ENCODE measurements around the gene NBPF6. TPM values are rescaled to one million over a fixed set of nuclear protein-coding genes. Genes with fewer than 3 reads are reported as not detected.
"Not testable (repeated sequence)": the region's sequence is repeated elsewhere in the genome, so short reads cannot be mapped to it uniquely, and the experiment has no call there.

The NBPF6 gene
- total and polyA plus RNA-seq, 10 of the 15 experiments (the other 5 are each of a cell fraction or from before 2014, with no cell fraction given) = not detected

GRCh38 chr1:108513044-108513415, 62.9 kb downstream of the NBPF6 start (continued):
- TF ChIP-seq BCL3 (IDR thresholded peaks at IDR 0.05; ENCODE audit: borderline replicate concordance, insufficient read depth, low read depth, low read length, poor library complexity, severe bottlenecking) = no peak
- TF ChIP-seq, protein P1, sequence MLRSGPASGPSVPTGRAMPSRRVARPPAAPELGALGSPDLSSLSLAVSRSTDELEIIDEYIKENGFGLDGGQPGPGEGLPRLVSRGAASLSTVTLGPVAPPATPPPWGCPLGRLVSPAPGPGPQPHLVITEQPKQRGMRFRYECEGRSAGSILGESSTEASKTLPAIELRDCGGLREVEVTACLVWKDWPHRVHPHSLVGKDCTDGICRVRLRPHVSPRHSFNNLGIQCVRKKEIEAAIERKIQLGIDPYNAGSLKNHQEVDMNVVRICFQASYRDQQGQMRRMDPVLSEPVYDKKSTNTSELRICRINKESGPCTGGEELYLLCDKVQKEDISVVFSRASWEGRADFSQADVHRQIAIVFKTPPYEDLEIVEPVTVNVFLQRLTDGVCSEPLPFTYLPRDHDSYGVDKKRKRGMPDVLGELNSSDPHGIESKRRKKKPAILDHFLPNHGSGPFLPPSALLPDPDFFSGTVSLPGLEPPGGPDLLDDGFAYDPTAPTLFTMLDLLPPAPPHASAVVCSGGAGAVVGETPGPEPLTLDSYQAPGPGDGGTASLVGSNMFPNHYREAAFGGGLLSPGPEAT (IDR thresholded peaks at IDR 0.05; ENCODE audit: low read depth) = no peak

GRCh38 chr1:108513914-108514313, 63.8 kb downstream of the NBPF6 start:
- in situ Hi-C loops (cut with MboI) (loop anchor here (5.0 to 25.0 kb wide), 2 partner anchors 48 to 727 kb away; partner anchors contain the start of gene EEIG2), intact Hi-C loops (cut with micrococcal nuclease; ENCODE audit: unreplicated experiment) (loop anchor here (5.0 kb wide), 3 partner anchors 178 to 383 kb away; partner anchors contain the start of gene PRPF38B)
- CTCF ChIA-PET = interaction anchor here (3.0 to 13.5 kb wide), 2 partner anchors 48 to 130 kb away, joined by 15 to 258 read pairs; partner anchors contain the start of gene EEIG2
- not testable (repeated sequence) for H3K27ac ChIP-seq (ENCODE audit: control insufficient read depth, insufficient read depth); H3K9me3 ChIP-seq (replicated peaks; ENCODE audit: control insufficient read depth, insufficient read depth, low read length); H3K4me2 ChIP-seq (ENCODE audit: control insufficient read depth, insufficient read depth); FAIRE-seq; H4K20me1 ChIP-seq (ENCODE audit: control insufficient read depth, insufficient read depth); ATAC-seq; H3K4me1 ChIP-seq (ENCODE audit: control insufficient read depth, insufficient read depth, low read length); DNase-seq (ENCODE audit: low read depth, low spot score); H3K79me2 ChIP-seq (ENCODE audit: control insufficient read depth, insufficient read depth, low read length); BruUV-seq (replicated peaks); H3K36me3 ChIP-seq (ENCODE audit: control insufficient read depth in 2 of 2, insufficient read depth in 2 of 2, low read length in 1 of 2); H2AFZ ChIP-seq (ENCODE audit: control insufficient read depth, low read depth, low read length); H3K27me3 ChIP-seq (replicated peaks in 1 of 2; ENCODE audit: control insufficient read depth in 2 of 2, insufficient read depth in 2 of 2, low read length in 1 of 2); H3K9ac ChIP-seq (ENCODE audit: control insufficient read depth, insufficient read depth, low read length); H3K4me3 ChIP-seq
- 51% methylated on average over 2 of the region's 2 CpGs for WGBS (ENCODE audit: insufficient coverage, insufficient replicate concordance, low lambda C conversion rate, missing lambda C conversion rate)
- POLR2A ChIA-PET = interaction anchor here (0.8 kb wide), 1 partner anchor 47 kb away, joined by 3 read pairs; no protein-coding TSS in a partner anchor
- RAD21 ChIA-PET (ENCODE audit: unreplicated experiment) = interaction anchor here (0.7 to 0.9 kb wide), 2 partner anchors 45 to 47 kb away, joined by 4 read pairs; no protein-coding TSS in a partner anchor
- SMC1A ChIA-PET (ENCODE audit: uncharacterized antibody, unreplicated experiment) = interaction anchor here (1.2 to 9.8 kb wide), 4 partner anchors 9 to 130 kb away, joined by 4 to 161 read pairs (median 32); partner anchors contain the start of gene EEIG2

GRCh38 chr1:108517301-108517897, 67.3 kb downstream of the NBPF6 start:
- H2AFZ ChIP-seq (ENCODE audit: control insufficient read depth, low read depth, low read length); H3K4me3 ChIP-seq; FAIRE-seq; H3K36me3 ChIP-seq (ENCODE audit: control insufficient read depth in 2 of 2, insufficient read depth in 2 of 2, low read length in 1 of 2); H3K79me2 ChIP-seq (ENCODE audit: control insufficient read depth, insufficient read depth, low read length); H3K27ac ChIP-seq (ENCODE audit: control insufficient read depth, insufficient read depth); DNase-seq (ENCODE audit: low read depth, low spot score); H3K9me3 ChIP-seq (replicated peaks; ENCODE audit: control insufficient read depth, insufficient read depth, low read length); POLR2A ChIA-PET; H3K4me2 ChIP-seq (ENCODE audit: control insufficient read depth, insufficient read depth); ATAC-seq; H3K27me3 ChIP-seq (replicated peaks in 1 of 2; ENCODE audit: control insufficient read depth in 2 of 2, insufficient read depth in 2 of 2, low read length in 1 of 2); H3K9ac ChIP-seq (ENCODE audit: control insufficient read depth, insufficient read depth, low read length); H3K4me1 ChIP-seq (ENCODE audit: control insufficient read depth, insufficient read depth, low read length); H4K20me1 ChIP-seq (ENCODE audit: control insufficient read depth, insufficient read depth); intact Hi-C loops (cut with micrococcal nuclease; ENCODE audit: unreplicated experiment); BruUV-seq (replicated peaks): not testable (repeated sequence)
- in situ Hi-C loops (cut with MboI) = loop anchor here (25.0 kb wide), 1 partner anchor 730 kb away; no protein-coding TSS in a partner anchor
- SMC1A ChIA-PET (ENCODE audit: uncharacterized antibody, unreplicated experiment) = interaction anchor here (1.1 to 9.8 kb wide), 2 partner anchors 17 to 44 kb away, joined by 3 to 161 read pairs; partner anchors contain the start of gene EEIG2
- WGBS (ENCODE audit: insufficient coverage, insufficient replicate concordance, low lambda C conversion rate, missing lambda C conversion rate) = 20% methylated on average over 6 of the region's 6 CpGs
- CTCF ChIA-PET = interaction anchor here (13.5 kb wide), 1 partner anchor 44 kb away, joined by 258 read pairs; the partner anchor contains the start of gene EEIG2
- RAD21 ChIA-PET (ENCODE audit: unreplicated experiment) = interaction anchor here (2.6 kb wide), 1 partner anchor 43 kb away, joined by 14 read pairs; the partner anchor contains the start of gene EEIG2
